Left lung (tissue), 10 donors: ENCODE results near the gene EGFR. TPM values are rescaled to one million over a fixed set of nuclear protein-coding genes. Genes with fewer than 3 reads are reported as not detected.

Experiments used
- ATAC-seq: fragments of 200-7000 bp; cut with Tn5 transposase; one replicate; pipeline ENCODE4 v1.9.1; 2020; ENCODE audit warnings: moderate library complexity
- DNase-seq, 4 donors: peaks; one replicate each; pipeline ENCODE4 v3.0.0-alpha.2; 2013 to 2020
- H3K27ac ChIP-seq, 2 donors: fragments of 200-600 bp; sonication (generic) in 1 of 2; one replicate each; pipeline versions ENCODE4 v1.5.0 to v1.8.0; 2020 to 2021
- H3K27me3 ChIP-seq, 2 donors: fragments of 200-600 bp; sonication (generic) in 1 of 2; one replicate each; pipeline versions ENCODE4 v1.5.0 to v1.8.0; 2020 to 2021
- H3K36me3 ChIP-seq, 2 donors: fragments of 200-600 bp; sonication (generic) in 1 of 2; one replicate each; pipeline versions ENCODE4 v1.5.0 to v1.8.0; 2020 to 2021
- H3K4me1 ChIP-seq, 2 donors: fragments of 200-600 bp; one replicate each; pipeline ENCODE4 v1.8.0; 2021
- H3K4me3 ChIP-seq, 2 donors: fragments of 200-600 bp; sonication (generic) in 1 of 2; one replicate each; pipeline versions ENCODE4 v1.5.0 to v1.8.0; 2020 to 2021; ENCODE audit warnings: mild to moderate bottlenecking in 1 of 2
- H3K9me3 ChIP-seq, 2 donors: fragments of 200-600 bp; sonication (generic) in 1 of 2; one replicate each; pipeline versions ENCODE4 v1.5.0 to v1.8.0; 2020 to 2021
- intact Hi-C, 2 donors: fragments of 100-400 bp; cut with DNase I; formaldehyde crosslinking; loops; one replicate each; pipeline versions ENCODE4 v1.11.2 to v1.14.2; 2022
- polyA plus RNA-seq, 6 donors: library from polyadenylated mRNA; unstranded; fragments of 120-200 nt; gene quantifications; one replicate each; pipeline ENCODE4 v1.2.1, GENCODE V29; 2013; ENCODE audit not compliant: insufficient read length in 6 of 6
- total RNA-seq, 2 donors: library from RNA; stranded (reverse); fragmentation: NEBNext Ultra II Directional; extraction: Animal tissue kit (Norgen Biotek cat#: 25700); gene quantifications; one replicate each; pipeline ENCODE4 v1.2.1, GENCODE V29; 2021
- TF ChIP-seq, protein P1 (sequence below), 2 donors: fragments of 200-600 bp; sonication (generic) in 1 of 2; IDR thresholded peaks; one replicate each; pipeline versions ENCODE4 v1.5.0 to v1.8.0; 2021; ENCODE audit warnings: antibody characterized with exemption in 2 of 2
- donor health status: DM: no; HTN: yes; CAD: no.
- donor health status: DM: no; HTN: no; CAD: no.

EGFR gene
- total and polyA plus RNA-seq, 8 donors: 48.7 to 79.3 (median 54.1) TPM

- H3K4me3 ChIP-seq: no peak overlapping the region
- no peak overlapping the region for H3K27ac ChIP-seq
- H3K9me3 ChIP-seq: no peaks in the 10 kb centered on the region
- peaks cover 0 to 49% of the 10 kb centered on the region in 2 donors for H3K36me3 ChIP-seq
- TF ChIP-seq, protein P1, sequence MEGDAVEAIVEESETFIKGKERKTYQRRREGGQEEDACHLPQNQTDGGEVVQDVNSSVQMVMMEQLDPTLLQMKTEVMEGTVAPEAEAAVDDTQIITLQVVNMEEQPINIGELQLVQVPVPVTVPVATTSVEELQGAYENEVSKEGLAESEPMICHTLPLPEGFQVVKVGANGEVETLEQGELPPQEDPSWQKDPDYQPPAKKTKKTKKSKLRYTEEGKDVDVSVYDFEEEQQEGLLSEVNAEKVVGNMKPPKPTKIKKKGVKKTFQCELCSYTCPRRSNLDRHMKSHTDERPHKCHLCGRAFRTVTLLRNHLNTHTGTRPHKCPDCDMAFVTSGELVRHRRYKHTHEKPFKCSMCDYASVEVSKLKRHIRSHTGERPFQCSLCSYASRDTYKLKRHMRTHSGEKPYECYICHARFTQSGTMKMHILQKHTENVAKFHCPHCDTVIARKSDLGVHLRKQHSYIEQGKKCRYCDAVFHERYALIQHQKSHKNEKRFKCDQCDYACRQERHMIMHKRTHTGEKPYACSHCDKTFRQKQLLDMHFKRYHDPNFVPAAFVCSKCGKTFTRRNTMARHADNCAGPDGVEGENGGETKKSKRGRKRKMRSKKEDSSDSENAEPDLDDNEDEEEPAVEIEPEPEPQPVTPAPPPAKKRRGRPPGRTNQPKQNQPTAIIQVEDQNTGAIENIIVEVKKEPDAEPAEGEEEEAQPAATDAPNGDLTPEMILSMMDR (IDR thresholded peaks at IDR 0.05): no peak
- DNase-seq: no peak
- no peaks in the 10 kb centered on the region for H3K4me1 ChIP-seq
- no peak for ATAC-seq
- intact Hi-C loops: no loop called here
- no peaks in the 10 kb centered on the region for H3K27me3 ChIP-seq
Observed at GRCh38 chr7:55206235-55207029, 187.6 kb downstream of the EGFR start.

DNA sequence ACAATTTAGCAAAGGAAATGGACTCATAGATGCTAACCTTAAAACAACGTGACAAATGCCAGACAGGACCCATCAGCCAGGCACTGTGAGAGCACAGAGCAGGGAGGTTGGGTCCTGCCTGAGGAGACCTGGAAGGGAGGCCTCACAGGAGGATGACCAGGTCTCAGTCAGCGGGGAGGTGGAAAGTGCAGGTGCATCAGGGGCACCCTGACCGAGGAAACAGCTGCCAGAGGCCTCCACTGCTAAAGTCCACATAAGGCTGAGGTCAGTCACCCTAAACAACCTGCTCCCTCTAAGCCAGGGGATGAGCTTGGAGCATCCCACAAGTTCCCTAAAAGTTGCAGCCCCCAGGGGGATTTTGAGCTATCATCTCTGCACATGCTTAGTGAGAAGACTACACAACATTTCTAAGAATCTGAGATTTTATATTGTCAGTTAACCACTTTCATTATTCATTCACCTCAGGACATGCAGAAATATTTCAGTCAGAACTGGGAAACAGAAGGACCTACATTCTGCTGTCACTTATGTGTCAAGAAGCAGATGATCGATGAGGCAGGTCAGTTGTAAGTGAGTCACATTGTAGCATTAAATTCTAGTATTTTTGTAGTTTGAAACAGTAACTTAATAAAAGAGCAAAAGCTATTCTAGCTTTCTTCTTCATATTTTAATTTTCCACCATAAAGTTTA is 188.8 kb downstream of the EGFR start:
- H3K27ac ChIP-seq: no peak overlapping the region
- no peaks in the 10 kb centered on the region for H3K4me1 ChIP-seq
- no peak for DNase-seq
- no peaks in the 10 kb centered on the region for H3K9me3 ChIP-seq
- H3K4me3 ChIP-seq: no peak overlapping the region
- intact Hi-C loops: no loop called here
- ATAC-seq: no peak
- H3K27me3 ChIP-seq: no peaks in the 10 kb centered on the region
- peaks cover 0 to 38% of the 10 kb centered on the region in 2 donors for H3K36me3 ChIP-seq
- TF ChIP-seq, protein P1 (IDR thresholded peaks at IDR 0.05): no peak

GRCh38 chr7:55209366-55209765 is 190.5 kb downstream of the EGFR start:
- Histone ChIP-seq H3K4me3 (no peak overlapping the region), H3K27me3 (no peaks in the 10 kb centered on the region), H3K27ac (no peak overlapping the region), H3K36me3 (peaks cover 0 to 35% of the 10 kb centered on the region in 2 donors), H3K9me3 (no peaks in the 10 kb centered on the region), H3K4me1 (no peaks in the 10 kb centered on the region)
- ATAC-seq (no peak), DNase-seq (no peak)
- TF ChIP-seq, protein P1 (IDR thresholded peaks at IDR 0.05): no peak
- intact Hi-C loops: no loop called here

- Histone ChIP-seq H3K27me3 (no peaks in the 10 kb centered on the region), H3K9me3 (no peaks in the 10 kb centered on the region), H3K4me1 (no peaks in the 10 kb centered on the region), H3K4me3 (no peak overlapping the region), H3K27ac (no peak overlapping the region), H3K36me3 (peaks cover 0 to 30% of the 10 kb centered on the region in 2 donors)
- intact Hi-C loops: no loop called here
- DNase-seq (no peak), ATAC-seq (no peak)
- TF ChIP-seq, protein P1 (IDR thresholded peaks at IDR 0.05): no peak
Observed at GRCh38 chr7:55210176-55210575, 191.4 kb downstream of the EGFR start.

DNA sequence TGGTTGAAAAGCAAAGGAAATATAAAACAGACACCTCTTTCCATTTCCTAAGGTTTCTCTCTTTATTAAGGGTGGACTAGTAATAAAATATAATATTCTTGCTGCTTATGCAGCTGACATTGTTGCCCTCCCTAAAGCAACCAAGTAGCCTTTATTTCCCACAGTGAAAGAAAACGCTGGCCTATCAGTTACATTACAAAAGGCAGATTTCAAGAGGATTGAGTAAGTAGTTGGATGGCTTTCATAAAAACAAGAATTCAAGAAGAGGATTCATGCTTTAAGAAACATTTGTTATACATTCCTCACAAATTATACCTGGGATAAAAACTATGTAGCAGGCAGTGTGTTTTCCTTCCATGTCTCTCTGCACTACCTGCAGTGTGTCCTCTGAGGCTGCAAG is 191.9 kb downstream of the EGFR start:
- DNase-seq (no peak), ATAC-seq (no peak)
- H3K9me3 ChIP-seq: no peaks in the 10 kb centered on the region
- H3K4me1 ChIP-seq: no peaks in the 10 kb centered on the region
- intact Hi-C loops: no loop called here
- H3K27ac ChIP-seq: no peak overlapping the region
- TF ChIP-seq, protein P1 (IDR thresholded peaks at IDR 0.05): no peak
- no peaks in the 10 kb centered on the region for H3K27me3 ChIP-seq
- no peak overlapping the region for H3K4me3 ChIP-seq
- H3K36me3 ChIP-seq: peaks cover 0 to 24% of the 10 kb centered on the region in 2 donors
